CD4-positive, alpha-beta memory T cell (primary cell): ENCODE results near the gene PROKR1. TPM values are rescaled to one million over a fixed set of nuclear protein-coding genes. Genes with fewer than 3 reads are reported as not detected.
"Not testable (repeated sequence)": the region's sequence is repeated elsewhere in the genome, so short reads cannot be mapped to it uniquely, and the experiment has no call there.

Source experiments
- CTCF ChIA-PET: fragments of 350-600 bp; sonication (Branson Sonifier 250); formaldehyde crosslinking; loops from one replicate; lab custom pipeline; 2021; ENCODE audit warnings: inconsistent platforms; ENCODE audit not compliant: partially characterized antibody; lab: Charles Lee
- POLR2A ChIA-PET: fragments of 350-600 bp; sonication (Branson Sonifier 250); formaldehyde crosslinking; loops from one replicate; lab custom pipeline; 2021; ENCODE audit not compliant: partially characterized antibody; lab: Charles Lee
- DNase-seq, 5 donors: peaks; one replicate each; pipeline versions ENCODE4 v3.0.0 to v3.0.0-alpha.2; 2020 to 2022; ENCODE audit warnings: mixed read lengths in 1 of 5
- H3K27ac ChIP-seq: one replicate; pipeline ENCODE4 v1.7.0; 2013; ENCODE audit warnings: low read depth, low read length
- H3K27me3 ChIP-seq: 2 replicates; pipeline ENCODE4 v1.7.0; 2013; ENCODE audit warnings: mild to moderate bottlenecking, low read length, moderate library complexity; ENCODE audit not compliant: insufficient read depth
- H3K36me3 ChIP-seq: 2 replicates; pipeline ENCODE4 v1.7.0; 2013; ENCODE audit warnings: mild to moderate bottlenecking, low read length, moderate library complexity; ENCODE audit not compliant: insufficient read depth
- H3K4me1 ChIP-seq: 2 replicates; pipeline ENCODE4 v1.7.0; 2013; ENCODE audit warnings: mild to moderate bottlenecking, low read length, moderate library complexity; ENCODE audit not compliant: insufficient read depth
- H3K4me3 ChIP-seq, 2 donors: one replicate each; pipeline ENCODE4 v1.7.0; 2013; ENCODE audit warnings: low read length in 2 of 2, mild to moderate bottlenecking in 1 of 2
- H3K9me3 ChIP-seq, 2 donors: one replicate each; pipeline ENCODE4 v1.7.0; 2013; ENCODE audit warnings: low read length in 2 of 2, control low read depth in 1 of 2; ENCODE audit not compliant: control insufficient read depth in 1 of 2
- H3K27ac Mint-ChIP-seq, 7 donors: one replicate each; pipeline ENCODE4 v1.8.0; 2020 to 2021; ENCODE audit warnings: mixed read lengths in 7 of 7, mild to moderate bottlenecking in 6 of 7, inconsistent platforms in 3 of 7, moderate library complexity in 3 of 7
- H3K27me3 Mint-ChIP-seq, 2 donors: one replicate each; pipeline ENCODE4 v1.8.0; 2020 to 2021; ENCODE audit warnings: mixed read lengths in 2 of 2
- H3K36me3 Mint-ChIP-seq, 2 donors: one replicate each; pipeline ENCODE4 v1.8.0; 2020 to 2021; ENCODE audit warnings: mixed read lengths in 2 of 2, inconsistent platforms in 1 of 2, mild to moderate bottlenecking in 1 of 2
- H3K4me1 Mint-ChIP-seq, 4 donors: one replicate each; pipeline ENCODE4 v1.8.0; 2020 to 2021; ENCODE audit warnings: mixed read lengths in 4 of 4, mild to moderate bottlenecking in 1 of 4
- H3K4me3 Mint-ChIP-seq, 8 donors: one replicate each; pipeline ENCODE4 v1.8.0; 2020 to 2021; ENCODE audit warnings: mixed read lengths in 8 of 8, mild to moderate bottlenecking in 7 of 8, moderate library complexity in 6 of 8, inconsistent platforms in 3 of 8
- H3K9me3 Mint-ChIP-seq, 8 donors: one replicate each; pipeline ENCODE4 v1.8.0; 2020 to 2021; ENCODE audit warnings: mixed read lengths in 8 of 8, mild to moderate bottlenecking in 5 of 8, inconsistent platforms in 3 of 8, moderate library complexity in 1 of 8
- intact Hi-C: fragments of 100-400 bp; cut with micrococcal nuclease; formaldehyde crosslinking; loops from one replicate; pipeline ENCODE4 v1.15.1; 2023
- polyA plus RNA-seq, 2 donors: library from polyadenylated mRNA; unstranded; fragments of 300-500 nt; fragmentation: Illumina TruSeq; gene quantifications; one replicate each; pipeline ENCODE4 v1.2.3, GENCODE V29; 2021
- total RNA-seq, 2 experiments: library from RNA; stranded (reverse); gene quantifications; one replicate each; pipeline ENCODE4 v1.2.3, GENCODE V29; 2021

The PROKR1 gene
- total and polyA plus RNA-seq, 4 experiments from 2014 or later: 0.07 TPM; not detected in 3

DNA sequence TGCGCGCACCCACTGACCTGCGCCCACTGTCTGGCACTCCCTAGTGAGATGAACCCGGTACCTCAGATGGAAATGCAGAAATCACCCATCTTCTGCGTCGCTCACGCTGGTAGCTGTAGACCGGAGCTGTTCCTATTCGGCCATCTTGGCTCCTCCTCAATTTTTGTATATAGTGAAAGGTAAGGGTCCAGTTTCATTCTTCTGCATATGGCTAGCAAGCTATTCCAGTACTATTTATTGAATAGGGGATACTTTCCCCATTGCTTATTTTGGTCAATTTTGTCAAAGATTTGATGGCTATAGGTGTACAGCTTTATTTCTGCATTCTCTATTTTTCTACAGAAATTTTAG, 36.5 kb downstream of the PROKR1 start:
- H3K27ac Mint-ChIP-seq: peak overlapping the region in 3 of 7 donors; percentile 13 to 70 (median 48)
- DNase-seq, CTCF ChIA-PET, H3K36me3 Mint-ChIP-seq, H3K4me1 ChIP-seq, H3K27me3 ChIP-seq, H3K27me3 Mint-ChIP-seq, intact Hi-C loops, H3K4me3 ChIP-seq, H3K36me3 ChIP-seq, H3K9me3 ChIP-seq, H3K4me1 Mint-ChIP-seq, H3K27ac ChIP-seq: not testable (repeated sequence)
- peaks cover 0 to 16% (median 9%) of the 10 kb centered on the region in 8 donors for H3K9me3 Mint-ChIP-seq
- H3K4me3 Mint-ChIP-seq: peak overlapping the region in 6 of 8 donors; percentile 45 to 71 (median 58)
- POLR2A ChIA-PET: interaction anchor here (1.1 kb wide), 1 partner anchor 39 kb away, joined by 3 read pairs; no protein-coding TSS in a partner anchor

DNA sequence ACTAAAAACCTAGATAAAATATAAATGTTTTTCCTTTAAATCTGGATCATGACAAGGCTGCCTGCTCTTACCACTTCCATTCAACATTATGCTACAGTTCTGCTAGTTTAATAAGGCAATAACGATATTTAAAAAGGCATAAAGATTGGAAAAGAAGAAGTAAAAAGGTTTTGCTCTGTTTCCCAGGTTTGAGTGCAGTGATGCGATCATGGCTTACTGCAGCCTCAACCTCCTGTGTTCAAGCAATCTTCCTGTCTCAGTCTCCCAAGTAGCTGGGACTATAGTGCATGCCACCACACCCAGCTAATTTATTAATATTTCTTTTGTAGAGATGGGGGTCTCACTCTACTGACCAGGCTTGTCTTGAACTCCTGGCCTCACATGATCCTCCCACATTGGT, 40.8 kb downstream of the PROKR1 start:
- Histone ChIP-seq H3K27me3 (no peaks in the 10 kb centered on the region), H3K4me3 (no peak overlapping the region), H3K36me3 (no peaks in the 10 kb centered on the region), H3K4me1 (no peaks in the 10 kb centered on the region), H3K27ac (no peak overlapping the region), H3K9me3 (no peaks in the 10 kb centered on the region)
- Mint-ChIP-seq H3K4me3 (no peak overlapping the region), H3K36me3 (peaks cover 0 to 4% of the 10 kb centered on the region in 2 donors), H3K9me3 (peaks cover 0 to 6% (median 0%) of the 10 kb centered on the region in 8 donors), H3K27me3 (peaks cover 5 to 11% of the 10 kb centered on the region in 2 donors), H3K27ac (no peak overlapping the region), H3K4me1 (peaks cover 0 to 1% (median 0%) of the 10 kb centered on the region in 4 donors)
- DNase-seq: no peak
- POLR2A ChIA-PET: no interaction called here
- CTCF ChIA-PET: no interaction called here
- intact Hi-C loops: no loop called here

DNA sequence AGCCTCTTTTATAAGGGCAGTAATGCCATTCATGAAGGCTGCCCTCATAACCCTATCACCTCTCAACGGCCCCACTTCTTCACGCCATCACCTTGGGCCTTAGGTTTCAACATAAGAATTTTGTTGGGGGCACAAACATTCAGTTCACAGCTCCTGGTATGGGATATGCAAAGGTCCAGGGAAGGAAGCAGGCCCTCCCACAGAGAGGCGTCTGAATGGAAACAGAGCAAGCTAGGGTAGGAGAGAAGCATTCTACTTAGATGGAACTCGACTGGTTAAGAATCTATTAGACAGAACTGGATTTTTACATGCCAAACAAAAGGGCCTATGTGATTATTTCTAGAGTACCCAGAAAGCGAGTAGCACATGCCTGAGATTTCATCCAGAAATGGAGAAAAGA, 42.8 kb downstream of the PROKR1 start:
- H3K4me3 ChIP-seq: no peak overlapping the region
- H3K36me3 ChIP-seq: no peaks in the 10 kb centered on the region
- no peak overlapping the region for H3K27ac ChIP-seq
- H3K27me3 ChIP-seq: no peaks in the 10 kb centered on the region
- peaks cover 5 to 11% (median 9%) of the 10 kb centered on the region in 4 donors for H3K4me1 Mint-ChIP-seq
- ChIA-PET POLR2A (no interaction called here), CTCF (no interaction called here)
- no peaks in the 10 kb centered on the region for H3K4me1 ChIP-seq
- H3K9me3 Mint-ChIP-seq: no peaks in the 10 kb centered on the region
- no peak overlapping the region for H3K27ac Mint-ChIP-seq
- no peak overlapping the region for H3K4me3 Mint-ChIP-seq
- no peaks in the 10 kb centered on the region for H3K36me3 Mint-ChIP-seq
- peaks cover 5 to 7% of the 10 kb centered on the region in 2 donors for H3K27me3 Mint-ChIP-seq
- no peaks in the 10 kb centered on the region for H3K9me3 ChIP-seq
- no peak for DNase-seq
- intact Hi-C loops: no loop called here

DNA sequence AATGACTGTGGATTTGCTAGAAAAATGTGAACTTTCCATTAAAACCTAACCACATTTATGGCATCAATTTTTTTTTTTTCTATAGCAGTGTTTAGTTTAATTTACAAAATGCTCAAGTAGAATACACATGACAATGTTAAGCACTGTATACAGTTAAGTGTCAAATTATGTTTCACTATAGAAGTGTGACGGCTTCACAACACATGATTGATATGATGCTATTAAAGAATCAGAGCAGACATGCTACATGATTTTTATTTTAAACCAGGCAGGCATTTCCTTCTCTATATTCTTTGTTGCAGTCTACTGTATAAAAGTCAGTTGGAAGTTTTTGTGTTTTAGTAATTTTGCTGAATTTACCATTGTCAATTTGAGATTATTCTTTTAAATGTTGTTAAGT, 43.6 kb downstream of the PROKR1 start:
- no peaks in the 10 kb centered on the region for H3K27me3 ChIP-seq
- Mint-ChIP-seq H3K9me3 (peaks cover 0 to 1% (median 0%) of the 10 kb centered on the region in 8 donors), H3K27ac (no peak overlapping the region), H3K36me3 (no peaks in the 10 kb centered on the region), H3K4me1 (peaks cover 5 to 11% (median 9%) of the 10 kb centered on the region in 4 donors), H3K27me3 (peaks cover 1 to 2% of the 10 kb centered on the region in 2 donors), H3K4me3 (no peak overlapping the region)
- no peaks in the 10 kb centered on the region for H3K4me1 ChIP-seq
- intact Hi-C loops: no loop called here
- H3K36me3 ChIP-seq: no peaks in the 10 kb centered on the region
- no peak overlapping the region for H3K27ac ChIP-seq
- CTCF ChIA-PET: no interaction called here
- no peak for DNase-seq
- H3K4me3 ChIP-seq: no peak overlapping the region
- POLR2A ChIA-PET: no interaction called here
- no peaks in the 10 kb centered on the region for H3K9me3 ChIP-seq

DNA sequence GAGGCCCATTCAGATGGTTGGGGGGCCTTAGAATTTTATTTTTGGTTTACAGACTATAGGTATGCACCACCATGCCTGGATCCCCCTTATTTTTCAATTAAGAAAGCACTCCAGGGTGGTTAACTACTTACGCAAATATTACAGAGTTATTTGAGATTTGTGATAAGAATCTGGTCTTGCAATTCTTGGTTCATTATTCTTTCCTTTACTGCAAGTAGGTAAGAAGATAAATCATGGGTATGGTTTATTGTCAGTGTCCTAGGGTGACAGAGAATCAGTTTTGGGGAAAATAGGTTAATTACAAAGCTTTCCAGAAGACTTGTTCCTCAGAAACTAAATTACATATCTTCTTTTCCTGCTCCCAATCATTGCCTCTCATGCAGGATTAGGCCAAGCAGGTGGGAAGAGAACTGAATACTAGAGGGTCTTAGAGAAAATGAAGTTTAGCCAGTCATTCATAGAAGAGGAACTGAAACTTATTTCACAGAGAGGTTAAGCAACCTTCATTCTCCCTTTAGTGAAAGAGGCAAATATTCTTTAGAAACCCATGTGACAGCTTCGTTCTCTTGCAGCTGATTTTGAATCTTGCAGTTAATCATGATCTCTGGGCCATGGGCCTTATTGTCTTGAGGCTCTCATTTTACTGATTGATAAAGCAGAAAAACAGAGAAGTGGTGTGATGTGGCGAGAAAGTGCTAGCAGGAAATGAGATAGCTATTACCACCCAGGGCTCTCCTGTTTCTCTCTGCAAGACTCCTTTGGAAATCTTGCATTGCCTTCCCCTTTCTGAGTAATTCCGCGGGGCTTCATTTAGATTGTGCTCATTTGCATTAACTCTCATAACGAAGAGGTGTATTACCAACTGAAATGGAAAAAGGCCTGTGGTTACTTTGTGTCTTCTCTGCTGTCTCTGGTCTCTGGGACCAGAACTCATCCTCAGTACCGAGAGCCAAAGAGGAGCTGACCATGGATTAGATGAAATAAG, 46.5 kb downstream of the PROKR1 start:
- DNase-seq: no peak
- CTCF ChIA-PET: no interaction called here
- Mint-ChIP-seq H3K4me1 (peaks cover 5 to 11% (median 9%) of the 10 kb centered on the region in 4 donors), H3K36me3 (no peaks in the 10 kb centered on the region), H3K4me3 (no peak overlapping the region), H3K27ac (no peak overlapping the region), H3K9me3 (peaks cover 0 to 3% (median 0%) of the 10 kb centered on the region in 8 donors), H3K27me3 (peaks cover 0 to 2% of the 10 kb centered on the region in 2 donors)
- no peaks in the 10 kb centered on the region for H3K9me3 ChIP-seq
- no peak overlapping the region for H3K4me3 ChIP-seq
- intact Hi-C loops: no loop called here
- H3K27me3 ChIP-seq: no peaks in the 10 kb centered on the region
- H3K36me3 ChIP-seq: no peaks in the 10 kb centered on the region
- POLR2A ChIA-PET: no interaction called here
- no peak overlapping the region for H3K27ac ChIP-seq
- H3K4me1 ChIP-seq: no peaks in the 10 kb centered on the region

DNA sequence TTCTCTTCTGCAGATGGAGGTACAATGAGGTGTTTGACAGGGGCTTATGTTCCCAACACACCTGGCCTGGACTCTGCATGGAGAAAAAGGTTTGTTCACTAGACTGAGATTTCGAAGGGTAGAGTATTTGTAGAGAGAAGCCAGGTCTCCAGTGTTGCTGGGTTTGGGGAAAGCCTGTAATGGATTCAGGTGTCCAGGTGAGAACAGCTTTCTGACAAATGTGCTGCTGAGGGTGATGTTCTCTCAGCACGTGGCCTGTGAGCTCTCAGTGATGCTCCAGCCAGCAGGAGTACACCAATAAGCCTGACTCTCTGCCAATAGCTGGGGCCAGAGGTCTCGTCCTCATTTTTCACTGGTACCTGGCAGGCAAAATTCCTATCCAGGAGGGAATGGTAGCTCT, 47.5 kb downstream of the PROKR1 start:
- H3K4me3 Mint-ChIP-seq: no peak overlapping the region
- peaks cover 0 to 3% (median 0%) of the 10 kb centered on the region in 8 donors for H3K9me3 Mint-ChIP-seq
- Histone ChIP-seq H3K4me3 (no peak overlapping the region), H3K27ac (no peak overlapping the region), H3K9me3 (peaks cover 0 to under 1% of the 10 kb centered on the region in 2 donors), H3K27me3 (no peaks in the 10 kb centered on the region), H3K36me3 (no peaks in the 10 kb centered on the region), H3K4me1 (no peaks in the 10 kb centered on the region)
- peaks cover 0 to 6% of the 10 kb centered on the region in 2 donors for H3K27me3 Mint-ChIP-seq
- intact Hi-C loops: no loop called here
- H3K36me3 Mint-ChIP-seq: no peaks in the 10 kb centered on the region
- CTCF ChIA-PET: interaction anchor here (1.8 kb wide), 1 partner anchor 18 kb away, joined by 6 read pairs; no protein-coding TSS in a partner anchor
- H3K27ac Mint-ChIP-seq: no peak overlapping the region
- H3K4me1 Mint-ChIP-seq: peaks cover 5 to 11% (median 9%) of the 10 kb centered on the region in 4 donors
- POLR2A ChIA-PET: no interaction called here
- no peak for DNase-seq

DNA sequence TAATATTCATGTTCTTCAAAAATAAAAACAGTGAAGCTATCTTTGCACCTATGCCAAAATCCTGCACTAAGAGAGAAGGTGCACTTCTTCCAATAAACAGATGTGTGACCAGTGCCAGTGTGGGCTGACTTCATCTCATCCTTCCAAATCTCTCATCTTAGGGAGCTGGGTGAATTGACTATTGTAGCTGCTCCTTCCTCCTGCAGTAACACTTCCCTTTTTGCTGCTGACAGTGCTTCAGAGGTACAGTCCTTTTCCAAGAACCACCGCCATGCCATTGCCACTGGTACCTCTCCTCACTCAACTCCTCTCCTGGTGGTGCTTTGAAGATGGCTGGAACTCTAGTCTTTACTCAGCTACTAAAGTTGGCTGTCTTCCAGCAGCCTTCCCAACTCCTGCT, 49.1 kb downstream of the PROKR1 start:
- CTCF ChIA-PET: interaction anchor here (1.0 kb wide), 1 partner anchor 17 kb away, joined by 5 read pairs; no protein-coding TSS in a partner anchor
- intact Hi-C loops: no loop called here
- peaks cover 0 to 3% of the 10 kb centered on the region in 2 donors for H3K9me3 ChIP-seq
- no peak overlapping the region for H3K4me3 ChIP-seq
- H3K36me3 Mint-ChIP-seq: no peaks in the 10 kb centered on the region
- H3K27me3 ChIP-seq: no peaks in the 10 kb centered on the region
- POLR2A ChIA-PET: no interaction called here
- peaks cover 5 to 11% (median 9%) of the 10 kb centered on the region in 4 donors for H3K4me1 Mint-ChIP-seq
- peaks cover 0 to 3% (median under 1%) of the 10 kb centered on the region in 8 donors for H3K9me3 Mint-ChIP-seq
- H3K4me3 Mint-ChIP-seq: no peak overlapping the region
- no peak for DNase-seq
- H3K27me3 Mint-ChIP-seq: peaks cover 0 to 6% of the 10 kb centered on the region in 2 donors
- no peaks in the 10 kb centered on the region for H3K36me3 ChIP-seq
- H3K27ac ChIP-seq: no peak overlapping the region
- H3K27ac Mint-ChIP-seq: no peak overlapping the region
- H3K4me1 ChIP-seq: no peaks in the 10 kb centered on the region
